ENCODE measurements around the gene ZNF625.

ZNF625 gene

DNA sequence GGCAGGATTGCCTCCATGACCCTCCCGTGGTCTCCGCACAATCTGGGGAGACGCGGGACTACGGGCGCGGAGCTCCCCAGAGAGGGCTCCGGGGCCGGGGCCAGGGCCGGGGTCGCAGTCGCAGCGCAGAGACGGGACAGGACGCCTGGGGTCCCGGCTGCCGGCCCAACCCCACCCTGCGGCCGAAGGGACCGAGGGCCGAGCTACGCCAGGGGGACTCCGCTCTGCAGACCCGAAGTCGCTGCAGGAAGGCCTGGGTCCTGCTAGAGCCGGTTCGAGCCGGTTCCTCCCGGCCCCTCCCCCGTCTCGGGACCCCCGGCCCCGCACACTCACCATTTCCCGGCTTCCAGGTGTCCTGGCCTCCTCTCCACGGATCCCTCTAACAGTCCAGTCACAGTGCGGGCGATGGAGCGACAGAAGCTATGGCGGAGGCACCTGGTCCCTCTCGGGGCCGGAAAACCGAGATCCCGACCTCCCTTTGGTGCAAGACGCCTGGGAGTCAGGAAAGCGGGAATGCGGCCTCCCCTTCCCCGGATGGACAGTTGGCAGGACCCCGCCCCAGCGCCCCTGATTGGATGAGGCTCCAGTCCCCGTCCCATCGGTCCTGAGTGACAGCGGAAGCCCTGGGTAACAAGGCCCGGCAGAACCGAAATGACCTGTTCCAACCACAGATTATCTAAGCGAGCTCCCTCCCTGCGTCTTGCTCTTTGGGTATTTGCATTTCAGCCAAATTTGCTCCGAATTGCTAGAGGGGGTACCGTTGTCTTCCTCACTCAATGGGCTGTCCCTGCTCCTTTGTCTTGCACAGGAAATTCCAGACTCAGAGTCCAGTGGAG, at the start of gene ZNF625:
Gene ZNF625 (minus strand): TSS at position 512 of the 836 bp plus-strand sequence. CDS start 176 bp downstream, at position 336.
- peak; percentile 94 for DNase-seq

DNA sequence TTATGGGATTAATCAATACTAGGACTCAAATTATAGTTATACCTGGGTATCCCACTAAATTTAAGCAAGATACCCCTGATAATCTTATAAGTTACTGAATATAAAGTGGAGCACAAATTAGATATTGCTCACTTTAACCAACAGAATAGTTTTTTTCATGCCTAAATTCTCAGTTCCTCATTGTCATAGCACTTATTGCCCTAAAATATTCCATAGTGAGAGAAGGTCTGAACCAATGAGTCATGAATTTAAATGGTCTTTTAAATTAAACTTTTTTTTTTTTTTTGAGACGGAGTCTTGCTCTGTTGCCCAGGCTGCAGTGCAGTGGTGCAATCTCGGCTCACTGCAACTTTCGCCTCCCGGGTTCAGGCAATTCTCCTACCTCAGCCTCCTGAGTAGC, 48.8 kb upstream of the ZNF625 start:
- no peak for DNase-seq

DNA sequence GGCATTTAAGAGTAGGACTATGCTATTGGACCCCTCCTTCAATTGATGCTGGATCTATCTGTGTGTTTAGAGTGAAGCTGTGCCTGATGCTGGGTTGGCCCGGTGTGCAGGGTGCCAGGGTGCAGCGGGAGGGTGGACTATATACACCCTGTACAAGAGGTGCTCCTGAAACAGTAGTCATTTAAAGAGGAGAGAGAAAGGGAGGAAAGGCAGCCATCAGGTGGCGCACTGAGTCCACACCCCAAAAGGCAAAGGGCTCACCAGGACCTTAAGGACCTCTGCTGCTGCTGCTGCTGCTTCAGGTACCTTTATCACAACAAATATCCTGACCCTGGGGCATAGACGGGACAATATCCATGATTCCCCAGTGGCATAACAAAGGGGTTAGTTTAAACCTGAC, 45.7 kb upstream of the ZNF625 start:
- DNase-seq = no peak

DNA sequence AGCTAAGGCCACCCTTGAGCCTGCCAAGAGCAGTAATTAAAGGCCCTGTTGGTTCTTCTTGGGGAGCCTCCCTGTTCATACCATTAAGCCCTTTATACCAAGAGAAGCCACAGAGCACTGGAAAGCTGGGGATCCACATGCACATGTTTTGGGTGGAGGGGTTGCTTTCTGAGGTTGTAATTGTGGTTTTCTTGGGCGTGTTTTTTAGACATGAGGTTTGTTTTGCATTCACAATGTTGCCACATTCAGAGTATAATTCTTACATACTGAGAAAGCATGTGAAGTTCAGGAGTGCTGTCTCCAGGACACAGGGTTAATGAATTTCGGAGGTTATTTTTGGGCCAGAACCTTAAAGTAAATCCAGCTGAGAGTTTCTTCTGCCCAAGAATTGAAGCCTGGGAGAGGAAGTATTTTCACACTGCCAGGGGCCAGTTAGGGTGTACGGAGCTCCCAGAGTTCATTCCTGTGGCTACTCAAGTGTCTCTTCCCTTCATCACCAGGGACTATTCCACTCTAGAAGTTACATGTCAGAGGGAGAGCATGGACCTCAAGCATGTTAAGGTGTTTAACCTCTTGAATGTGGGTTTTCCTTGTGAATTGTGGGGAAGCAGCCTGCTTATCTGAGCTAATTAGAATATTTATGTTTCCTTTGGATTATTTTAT, 43.4 kb upstream of the ZNF625 start:
- DNase-seq = no peak

DNA sequence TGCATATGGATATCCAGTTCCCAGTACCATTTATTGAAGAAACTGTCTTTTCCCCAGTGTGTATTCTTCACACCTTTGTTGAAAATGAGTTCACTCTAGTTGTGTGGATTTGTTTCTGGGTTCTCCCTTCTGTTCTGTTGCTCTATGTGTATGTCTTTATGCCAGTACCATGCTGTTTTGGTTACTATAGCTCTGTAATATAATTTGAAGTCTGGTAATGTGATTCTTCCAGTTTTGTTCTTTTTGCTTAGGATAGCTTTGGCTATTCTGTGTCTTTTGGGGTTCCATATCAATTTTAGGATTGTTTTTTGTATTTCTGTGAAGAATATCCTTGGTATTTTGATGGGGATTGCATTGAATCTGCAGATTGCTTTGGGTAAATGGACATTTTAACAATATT, 41.6 kb upstream of the ZNF625 start:
- DNase-seq = no peak

DNA sequence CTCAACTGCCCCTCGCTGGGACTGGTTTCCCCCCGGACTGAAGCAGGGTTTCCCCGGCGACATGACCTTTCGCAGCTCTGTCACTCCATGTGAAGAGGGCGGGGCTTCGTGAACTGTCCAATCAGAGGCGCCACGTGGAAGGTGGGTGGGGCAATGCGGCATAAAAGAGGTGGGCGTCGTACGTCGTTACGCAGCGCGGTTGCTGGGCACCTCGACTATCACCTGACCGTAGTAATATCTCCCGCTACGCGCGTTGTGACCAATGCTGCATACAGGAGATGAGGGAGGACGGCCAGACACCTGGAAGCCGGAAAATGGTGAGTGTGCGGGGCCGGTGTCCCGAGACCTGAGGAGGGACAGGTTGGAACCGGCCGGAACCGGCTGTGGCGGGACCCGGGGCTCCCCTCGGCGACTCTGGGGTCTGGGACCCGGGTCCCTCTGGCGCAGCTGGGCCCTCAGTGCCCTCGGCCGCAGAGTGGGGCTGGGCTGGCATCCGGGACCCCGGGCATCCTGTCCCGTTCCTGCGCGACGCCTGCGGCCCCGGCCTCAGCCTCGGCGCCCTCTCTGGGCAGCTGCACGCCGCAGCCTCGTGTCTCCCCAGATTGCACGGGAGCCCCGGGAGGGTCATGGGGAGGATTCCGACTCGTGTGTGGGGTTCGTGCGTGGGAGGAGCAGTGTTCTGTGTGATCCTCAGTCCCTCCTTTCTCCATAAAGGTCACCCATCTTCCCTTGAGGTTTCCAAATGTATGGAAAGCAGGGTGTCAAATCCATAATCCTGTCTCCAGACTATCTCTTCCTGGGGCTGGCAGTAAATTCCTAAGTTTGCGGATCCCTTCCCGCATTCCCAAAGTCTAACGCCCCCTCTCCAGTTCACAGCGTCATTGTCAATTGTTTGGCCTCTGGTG, 38.5 kb upstream of the ZNF625 start:
- DNase-seq = no peak

DNA sequence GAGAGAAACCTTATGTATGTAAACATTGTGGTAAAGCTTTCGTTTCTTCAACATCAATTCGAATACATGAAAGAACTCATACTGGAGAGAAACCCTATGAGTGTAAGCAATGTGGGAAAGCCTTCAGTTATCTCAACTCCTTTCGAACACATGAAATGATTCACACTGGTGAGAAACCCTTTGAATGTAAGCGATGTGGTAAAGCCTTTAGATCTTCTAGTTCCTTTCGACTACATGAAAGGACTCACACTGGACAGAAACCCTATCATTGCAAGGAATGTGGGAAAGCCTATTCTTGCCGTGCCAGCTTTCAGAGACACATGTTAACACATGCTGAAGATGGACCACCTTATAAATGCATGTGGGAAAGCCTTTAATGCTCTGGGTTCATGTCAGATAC, 31.1 kb upstream of the ZNF625 start:
- no peak for DNase-seq

DNA sequence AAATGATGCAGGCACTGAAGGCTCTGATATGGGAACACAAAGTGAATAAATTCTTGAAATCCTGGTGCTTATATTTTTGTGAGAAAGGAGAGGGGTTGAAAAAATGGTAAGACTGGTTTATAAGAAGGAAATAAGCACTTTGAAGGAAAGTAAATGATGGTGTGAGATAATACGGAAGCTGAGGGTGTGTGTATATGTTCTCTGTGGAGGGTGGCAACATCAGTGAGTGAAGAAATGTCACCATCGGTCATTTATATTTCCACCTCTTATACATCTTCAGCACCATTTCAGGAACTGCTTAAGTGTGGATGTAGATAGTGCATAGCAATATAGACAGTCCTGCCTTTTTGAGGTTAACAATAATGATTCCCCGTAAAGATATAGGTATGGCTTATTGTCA, 23.8 kb upstream of the ZNF625 start:
- DNase-seq = no peak

DNA sequence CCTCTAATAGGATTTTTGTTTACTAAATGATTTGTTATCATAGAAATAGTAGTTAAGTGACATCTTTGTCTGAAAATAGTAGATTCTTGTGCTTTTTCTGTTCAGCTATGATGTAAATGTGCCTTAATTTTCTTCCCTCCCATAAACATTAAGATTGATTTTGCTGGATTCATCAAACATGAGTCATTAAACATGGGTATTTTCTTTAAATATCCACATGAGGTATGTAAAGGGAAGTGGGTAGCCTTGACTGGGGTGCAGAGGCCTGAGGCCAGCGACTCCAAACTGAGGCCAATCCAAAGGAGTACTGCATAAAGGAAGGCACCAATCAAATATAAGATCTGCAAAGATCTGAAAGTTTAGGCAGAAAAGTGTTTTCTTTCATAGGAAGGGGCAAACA, 10.1 kb upstream of the ZNF625 start:
- DNase-seq = no peak

DNA sequence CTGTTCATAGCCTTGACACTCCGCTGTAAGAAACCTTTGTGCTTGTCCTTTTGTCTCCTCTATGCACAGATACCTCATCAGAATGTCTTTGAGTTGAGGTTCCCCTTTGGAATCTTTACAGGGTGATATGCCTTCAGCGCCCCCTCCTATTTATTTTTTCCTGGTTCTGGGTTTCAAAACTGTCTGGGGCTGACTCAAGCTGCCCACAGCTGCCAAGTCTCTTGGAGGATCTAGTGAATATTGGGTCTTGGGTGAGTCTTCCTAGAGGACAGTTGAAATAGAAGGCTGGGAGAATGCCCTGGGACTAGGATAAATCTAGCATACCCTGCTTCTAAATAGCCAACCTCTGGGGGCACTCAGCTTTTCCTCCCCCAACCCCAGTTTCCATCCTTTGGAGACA, 7.3 kb upstream of the ZNF625 start:
- no peak for DNase-seq

DNA sequence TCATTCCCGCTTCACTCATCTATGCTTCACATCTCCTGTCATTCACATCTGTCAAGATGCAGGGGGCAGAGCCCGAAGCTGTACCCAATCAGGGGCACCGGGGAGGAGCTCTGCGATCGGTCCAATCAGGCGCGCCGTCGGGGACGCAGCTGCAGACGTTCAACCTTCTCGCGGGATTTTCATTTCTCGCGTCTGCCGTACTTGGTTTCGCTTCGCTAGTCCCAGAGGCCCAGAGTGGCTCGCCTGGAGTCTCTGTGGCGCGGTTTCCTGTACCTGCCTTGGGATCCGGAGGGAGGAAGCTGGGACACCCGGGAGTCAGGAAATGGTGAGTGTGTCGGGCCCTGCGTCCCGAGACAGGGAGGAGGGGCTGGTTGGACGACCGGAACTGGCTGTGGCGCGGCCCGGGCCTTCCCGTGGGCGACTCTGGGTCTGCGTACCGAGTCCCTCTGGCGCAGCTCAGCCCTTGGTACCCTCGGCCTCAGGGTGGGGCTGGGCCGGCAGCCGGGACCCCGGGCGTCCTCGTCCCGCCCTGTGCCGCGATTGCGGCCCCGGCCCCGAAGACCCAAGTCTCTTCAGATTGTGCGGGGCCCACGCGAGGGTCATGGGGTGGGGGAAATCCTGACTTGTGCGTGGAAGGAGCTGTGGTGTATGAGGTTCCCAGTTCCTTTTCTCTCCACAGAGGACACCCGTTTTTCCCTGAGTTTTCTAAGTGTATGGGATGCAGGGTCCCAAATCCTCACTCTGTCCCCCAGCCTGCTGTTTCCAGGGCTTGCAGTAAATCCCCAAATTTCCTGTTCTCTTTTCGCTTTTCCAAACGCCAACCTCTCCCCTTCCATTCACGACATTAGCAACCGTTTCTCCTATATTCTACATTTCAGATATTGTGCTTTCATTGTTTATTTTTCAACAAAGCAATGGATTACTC, 6.6 kb upstream of the ZNF625 start, which contains the start of gene ZNF136:
Gene ZNF136 (plus strand): TSS at position 215 of the 925 bp plus-strand sequence. CDS start 108 bp downstream, at position 323.
- peak; percentile 92 for DNase-seq

DNA sequence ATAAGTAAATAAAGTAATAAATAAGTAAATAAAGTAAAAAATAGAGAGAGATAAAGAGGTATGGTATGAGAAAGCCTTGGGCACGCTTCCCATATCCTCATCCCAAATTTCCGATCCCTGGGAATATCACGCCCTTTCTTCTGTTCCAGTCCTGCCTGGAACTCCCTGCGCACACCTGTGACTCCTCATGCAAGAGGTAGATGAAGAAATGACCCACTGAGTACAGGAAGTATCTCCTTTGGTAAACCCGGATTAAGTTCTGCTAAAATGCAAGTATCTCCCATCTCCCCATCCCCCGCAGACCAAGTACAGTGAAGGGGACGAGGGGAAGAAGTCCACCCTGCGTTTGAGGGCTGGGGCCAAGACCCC, 6.0 kb upstream of the ZNF625 start:
- no peak for DNase-seq

DNA sequence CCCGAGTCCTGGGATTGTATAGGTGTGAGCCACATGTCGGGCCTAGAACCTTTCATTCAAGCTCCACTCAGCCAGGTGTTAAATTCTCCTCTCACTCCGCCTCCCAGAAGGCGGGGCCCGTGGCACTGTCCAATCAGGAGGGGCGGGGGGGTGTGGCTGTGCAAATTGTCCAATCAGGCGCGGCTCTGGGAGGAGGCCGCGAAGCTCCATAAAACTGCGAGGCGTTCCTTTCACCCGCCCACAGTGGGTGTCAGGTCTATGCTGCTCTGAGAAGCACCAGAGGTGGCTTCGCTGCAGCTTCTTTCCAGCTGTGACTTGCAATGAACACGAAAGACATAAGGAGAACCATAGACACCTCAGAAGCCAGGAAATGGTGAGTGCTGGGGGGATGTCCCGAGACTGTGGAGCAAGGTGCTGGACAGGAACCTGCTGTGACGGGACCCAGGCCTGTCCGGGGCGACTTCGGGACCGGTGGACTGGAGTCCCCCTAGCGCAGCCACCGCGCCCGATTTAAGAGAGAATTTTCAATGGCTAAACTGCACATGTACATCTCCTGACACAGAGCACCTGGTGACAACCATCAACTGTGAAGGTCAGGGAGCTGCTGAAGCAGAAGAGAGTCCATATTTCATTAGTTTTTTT, 3.4 kb upstream of the ZNF625 start:
- no peak for DNase-seq

DNA sequence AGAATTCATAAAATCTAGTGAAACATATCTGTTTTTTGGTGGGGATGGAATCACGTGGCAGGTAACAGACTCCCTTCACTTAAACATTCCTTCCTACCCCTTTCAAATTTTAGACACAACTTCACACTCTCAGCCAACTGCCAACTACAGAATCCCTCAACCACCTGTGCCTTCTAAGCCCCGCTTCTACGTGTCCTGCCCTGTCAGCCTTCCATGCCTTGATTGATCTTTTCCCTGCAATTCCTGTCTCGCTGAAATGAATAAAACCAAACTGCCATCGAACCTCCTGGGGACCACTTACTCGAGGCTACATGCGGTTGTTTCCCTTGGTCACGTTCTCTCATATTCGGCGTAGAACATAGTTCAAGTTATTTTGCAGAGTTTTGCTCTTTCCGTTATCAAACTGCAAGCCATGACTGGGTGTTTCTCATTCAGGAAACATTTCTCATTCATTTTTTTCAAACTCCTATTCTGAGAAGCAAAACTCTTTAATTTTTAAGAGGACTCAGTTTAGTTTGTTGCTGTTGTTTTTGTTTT, 1.1 kb downstream of the ZNF625 start:
- DNase-seq = no peak

DNA sequence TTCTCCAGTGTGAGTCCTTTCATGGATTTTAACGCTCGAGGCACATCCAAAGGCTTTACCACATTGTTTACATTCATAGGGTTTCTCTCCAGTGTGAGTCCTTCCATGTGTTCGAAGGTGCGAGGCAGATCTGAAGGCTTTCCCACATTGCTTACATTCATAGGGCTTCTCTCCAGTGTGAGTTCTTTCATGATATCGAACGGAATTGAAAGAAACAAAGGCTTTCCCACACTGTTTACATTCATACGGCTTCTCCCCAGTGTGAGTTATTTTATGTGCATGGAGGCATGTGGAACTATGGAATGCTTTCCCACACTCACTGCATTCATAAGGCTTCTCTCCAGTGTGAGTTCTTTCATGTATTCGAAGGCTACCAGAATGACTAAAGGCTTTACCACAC, 11.2 kb downstream of the ZNF625 start:
- no peak for DNase-seq

DNA sequence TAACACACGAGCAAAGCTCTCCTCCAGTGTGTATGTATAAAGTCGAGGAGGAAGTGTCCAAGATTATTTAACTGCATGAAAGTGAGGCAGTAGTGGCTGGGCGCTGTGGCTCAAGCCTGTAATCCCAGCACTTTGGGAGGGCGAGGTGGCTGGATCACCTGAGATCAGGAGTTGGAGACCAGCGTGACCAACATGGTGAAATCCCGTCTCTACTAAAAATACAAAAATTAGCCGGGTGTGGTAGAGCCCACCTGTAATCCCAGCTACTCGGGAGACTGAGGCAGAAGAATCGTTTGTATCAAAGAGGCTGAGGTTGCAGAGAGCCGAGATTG, 15.2 kb downstream of the ZNF625 start:
- no peak for DNase-seq

DNA sequence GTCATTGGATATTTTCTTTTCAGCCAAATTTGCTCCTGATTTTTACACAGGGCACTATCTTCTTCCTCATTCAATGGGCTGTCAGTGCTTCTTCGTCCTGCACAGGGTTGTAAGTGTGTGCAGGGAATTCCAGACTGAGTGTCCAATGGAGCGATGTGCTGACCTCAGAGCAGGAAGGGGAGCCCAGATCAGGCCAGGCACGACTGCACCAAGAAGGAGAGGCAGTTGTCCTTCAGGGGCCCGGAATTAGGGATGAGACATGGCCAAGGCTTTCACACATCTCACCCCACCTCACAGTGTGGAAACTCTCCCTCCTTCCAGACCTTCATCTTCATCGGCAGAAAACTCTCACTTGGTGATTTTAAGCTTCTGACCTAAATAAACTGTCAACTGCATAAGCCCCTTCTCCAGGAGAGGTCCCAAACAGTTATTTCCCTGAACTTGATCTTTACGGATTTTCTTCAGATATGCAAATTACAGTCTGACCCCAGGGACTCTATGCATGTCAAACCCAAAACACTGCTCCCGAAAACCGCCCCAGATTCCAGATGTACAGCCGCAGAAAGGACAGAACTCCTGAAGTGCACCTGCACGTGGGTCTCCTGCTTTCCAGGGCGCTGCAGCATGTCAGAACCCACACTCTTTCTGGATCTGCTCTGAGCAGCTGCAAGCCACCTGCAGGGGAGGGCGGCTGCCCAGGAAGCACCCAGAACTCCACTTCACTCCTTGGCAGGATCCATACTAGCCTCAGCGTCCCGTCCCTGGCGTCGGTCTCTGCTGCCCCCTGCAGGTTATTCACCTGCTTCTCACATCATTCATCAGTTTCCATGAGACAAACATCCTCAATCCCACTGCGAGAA, 15.8 kb downstream of the ZNF625 start:
- peak; percentile 96 for DNase-seq

DNA sequence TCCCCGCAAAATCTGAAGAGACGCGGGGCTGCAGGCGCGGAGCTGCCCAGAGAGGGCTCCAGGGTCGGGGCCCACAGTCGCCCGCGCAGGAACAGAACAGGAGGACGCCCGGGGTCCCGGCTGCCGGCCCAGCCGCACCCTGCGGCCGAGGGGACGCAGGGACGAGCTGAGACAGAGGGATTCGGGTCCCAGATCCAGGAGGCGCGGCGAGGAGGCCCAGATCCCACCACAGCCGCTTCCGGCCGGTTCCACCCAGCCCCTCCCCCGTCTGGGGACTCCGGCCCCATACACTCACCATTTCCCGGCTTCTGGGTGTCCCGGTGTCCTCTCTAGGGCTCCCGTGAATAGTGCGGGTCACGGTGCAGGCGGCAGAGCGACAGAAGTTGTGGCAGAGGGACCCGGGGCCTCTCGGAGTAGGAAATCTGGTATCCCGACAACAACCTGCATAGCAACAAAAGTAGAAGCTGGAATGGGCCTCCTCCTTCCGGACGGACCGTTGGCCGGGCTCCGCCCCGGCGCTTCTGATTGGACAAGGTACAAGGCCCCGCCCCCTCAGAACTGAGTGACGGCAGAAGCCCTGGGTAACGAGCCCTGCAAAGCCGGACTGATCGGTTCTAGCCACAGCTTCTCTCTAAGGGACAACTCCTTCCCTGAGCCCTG, 16.5 kb downstream of the ZNF625 start, which contains the start of gene ZNF20:
Gene ZNF20 (minus strand): TSS at position 466 of the 660 bp plus-strand sequence. CDS start 168 bp downstream, at position 298.
- DNase-seq = peak; percentile 98

DNA sequence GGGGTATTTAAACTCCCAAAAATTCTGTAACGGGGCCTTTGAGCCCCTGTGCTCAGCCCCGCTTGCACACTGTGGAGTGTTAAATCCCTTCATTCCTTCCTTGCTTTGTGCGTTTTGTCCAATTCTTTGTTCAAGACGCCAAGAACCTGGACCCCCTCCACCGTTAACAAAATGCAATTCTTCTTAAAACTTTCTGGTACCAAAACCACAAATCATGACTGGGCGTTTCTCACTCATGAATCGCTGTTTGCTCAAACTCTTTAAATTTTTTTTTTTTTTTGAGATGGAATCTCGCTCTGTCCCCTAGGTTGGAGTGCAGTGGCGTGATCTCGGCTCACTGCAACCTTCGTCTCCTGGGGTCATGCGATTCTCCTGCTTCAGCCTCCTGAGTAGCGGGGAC, 17.3 kb downstream of the ZNF625 start:
- no peak for DNase-seq

Measured in DMS79 treated with DMSO at 0.1 percent for 48 hours (cell line).